ENCODE measurements around the gene GAPVD1.

- TF ChIP-seq, protein P1, sequence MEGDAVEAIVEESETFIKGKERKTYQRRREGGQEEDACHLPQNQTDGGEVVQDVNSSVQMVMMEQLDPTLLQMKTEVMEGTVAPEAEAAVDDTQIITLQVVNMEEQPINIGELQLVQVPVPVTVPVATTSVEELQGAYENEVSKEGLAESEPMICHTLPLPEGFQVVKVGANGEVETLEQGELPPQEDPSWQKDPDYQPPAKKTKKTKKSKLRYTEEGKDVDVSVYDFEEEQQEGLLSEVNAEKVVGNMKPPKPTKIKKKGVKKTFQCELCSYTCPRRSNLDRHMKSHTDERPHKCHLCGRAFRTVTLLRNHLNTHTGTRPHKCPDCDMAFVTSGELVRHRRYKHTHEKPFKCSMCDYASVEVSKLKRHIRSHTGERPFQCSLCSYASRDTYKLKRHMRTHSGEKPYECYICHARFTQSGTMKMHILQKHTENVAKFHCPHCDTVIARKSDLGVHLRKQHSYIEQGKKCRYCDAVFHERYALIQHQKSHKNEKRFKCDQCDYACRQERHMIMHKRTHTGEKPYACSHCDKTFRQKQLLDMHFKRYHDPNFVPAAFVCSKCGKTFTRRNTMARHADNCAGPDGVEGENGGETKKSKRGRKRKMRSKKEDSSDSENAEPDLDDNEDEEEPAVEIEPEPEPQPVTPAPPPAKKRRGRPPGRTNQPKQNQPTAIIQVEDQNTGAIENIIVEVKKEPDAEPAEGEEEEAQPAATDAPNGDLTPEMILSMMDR (IDR thresholded peaks at IDR 0.05; ENCODE audit: borderline replicate concordance, extremely low read depth, low read length, poor library complexity, severe bottlenecking), result peak; percentile 21
- no peak for TF ChIP-seq EZH2 (IDR thresholded peaks at IDR 0.05; ENCODE audit: borderline replicate concordance, low read depth, low read length, severe bottlenecking)
Measured at GRCh38 chr9:125241000-125241862, 20.4 kb upstream of the GAPVD1 start, which contains the start of gene HSPA5.

All from DND-41 (cell line).